GM12801 (cell line): ENCODE results near the gene SLC22A5.

Source experiments
- TF ChIP-seq, protein P1 (sequence below): IDR thresholded peaks from one replicate; pipeline ENCODE4 v1.5.1; 2011; ENCODE audit warnings: control low read depth; ENCODE audit not compliant: insufficient read length; ENCODE audit errors: extremely low read depth

SLC22A5 gene

DNA sequence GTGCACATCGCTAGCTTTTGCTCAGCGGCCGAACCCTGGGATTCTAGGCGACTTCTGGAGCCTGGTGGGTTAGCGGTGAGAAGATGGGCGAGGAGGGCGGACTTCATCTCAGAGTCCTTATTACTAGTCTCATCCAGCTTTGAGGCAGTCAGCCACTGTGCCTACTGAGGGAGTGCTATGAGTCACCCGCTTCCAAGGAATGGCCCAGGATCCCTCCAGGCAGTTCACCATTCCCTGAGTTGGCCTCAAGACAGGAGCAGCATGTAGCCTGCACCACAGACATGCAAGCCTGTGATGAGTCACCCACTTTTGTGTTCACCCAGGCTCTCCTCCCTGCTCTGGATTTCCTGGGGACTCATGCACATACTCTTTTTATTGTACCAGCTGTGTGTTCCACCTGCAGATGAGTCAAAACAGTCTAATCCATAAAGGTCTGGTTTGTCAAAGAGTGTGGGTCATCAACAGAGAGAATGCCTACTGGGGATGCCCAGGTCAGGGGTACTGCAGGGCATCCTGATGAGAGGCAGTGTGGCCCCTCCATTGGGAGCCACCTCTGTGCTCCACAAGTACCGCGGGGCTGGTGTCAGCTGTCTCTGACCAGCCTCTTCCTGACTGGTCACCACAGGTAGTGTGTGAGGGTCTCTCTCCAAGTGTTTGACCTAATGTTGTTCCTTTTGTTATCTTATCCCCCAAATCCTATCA is 20.2 kb downstream of the SLC22A5 start:
- TF ChIP-seq, protein P1, sequence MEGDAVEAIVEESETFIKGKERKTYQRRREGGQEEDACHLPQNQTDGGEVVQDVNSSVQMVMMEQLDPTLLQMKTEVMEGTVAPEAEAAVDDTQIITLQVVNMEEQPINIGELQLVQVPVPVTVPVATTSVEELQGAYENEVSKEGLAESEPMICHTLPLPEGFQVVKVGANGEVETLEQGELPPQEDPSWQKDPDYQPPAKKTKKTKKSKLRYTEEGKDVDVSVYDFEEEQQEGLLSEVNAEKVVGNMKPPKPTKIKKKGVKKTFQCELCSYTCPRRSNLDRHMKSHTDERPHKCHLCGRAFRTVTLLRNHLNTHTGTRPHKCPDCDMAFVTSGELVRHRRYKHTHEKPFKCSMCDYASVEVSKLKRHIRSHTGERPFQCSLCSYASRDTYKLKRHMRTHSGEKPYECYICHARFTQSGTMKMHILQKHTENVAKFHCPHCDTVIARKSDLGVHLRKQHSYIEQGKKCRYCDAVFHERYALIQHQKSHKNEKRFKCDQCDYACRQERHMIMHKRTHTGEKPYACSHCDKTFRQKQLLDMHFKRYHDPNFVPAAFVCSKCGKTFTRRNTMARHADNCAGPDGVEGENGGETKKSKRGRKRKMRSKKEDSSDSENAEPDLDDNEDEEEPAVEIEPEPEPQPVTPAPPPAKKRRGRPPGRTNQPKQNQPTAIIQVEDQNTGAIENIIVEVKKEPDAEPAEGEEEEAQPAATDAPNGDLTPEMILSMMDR, result no peak

DNA sequence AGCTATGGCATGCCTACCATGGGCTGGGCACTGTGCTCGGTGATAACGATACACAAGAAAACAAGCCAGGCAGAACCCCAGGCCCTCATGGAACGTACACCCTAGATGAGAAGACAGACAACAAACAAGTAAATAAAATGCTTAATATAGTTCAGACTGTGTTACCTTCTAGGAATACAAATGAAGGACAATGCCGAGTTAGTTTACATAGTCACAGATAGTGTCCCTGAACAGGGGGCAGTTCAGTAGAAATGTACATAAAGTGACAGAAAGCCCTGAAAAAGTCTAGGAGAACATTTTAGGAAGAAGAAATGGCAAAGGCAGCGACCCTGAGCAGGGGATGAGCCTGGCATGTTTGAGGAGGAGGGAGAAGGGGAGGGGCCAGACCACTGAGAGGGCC is 21.7 kb downstream of the SLC22A5 start:
- TF ChIP-seq, protein P1, result no peak

GRCh38 chr5:132391870-132392269 is 22.4 kb downstream of the SLC22A5 start:
- TF ChIP-seq, protein P1, result no peak

DNA sequence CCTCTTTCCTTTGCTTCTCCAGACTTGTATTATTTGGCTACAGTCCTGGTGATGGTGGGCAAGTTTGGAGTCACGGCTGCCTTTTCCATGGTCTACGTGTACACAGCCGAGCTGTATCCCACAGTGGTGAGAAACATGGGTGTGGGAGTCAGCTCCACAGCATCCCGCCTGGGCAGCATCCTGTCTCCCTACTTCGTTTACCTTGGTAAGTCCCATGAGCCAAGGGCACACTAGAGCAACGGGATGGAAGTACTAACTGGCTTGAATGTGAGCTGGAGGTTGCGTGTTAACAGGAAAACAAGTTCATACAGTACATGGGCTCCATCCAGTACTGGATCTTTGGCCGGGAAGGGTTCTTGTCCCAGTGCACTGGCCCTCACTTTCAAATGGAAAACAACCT is 22.9 kb downstream of the SLC22A5 start:
- TF ChIP-seq, protein P1, result no peak

- TF ChIP-seq, protein P1, result no peak
These were observed 23.7 kb downstream of the SLC22A5 start for GRCh38 chr5:132392978-132393825.

- TF ChIP-seq, protein P1, result no peak
These were observed 25.3 kb downstream of the SLC22A5 start for GRCh38 chr5:132394667-132395259.

DNA sequence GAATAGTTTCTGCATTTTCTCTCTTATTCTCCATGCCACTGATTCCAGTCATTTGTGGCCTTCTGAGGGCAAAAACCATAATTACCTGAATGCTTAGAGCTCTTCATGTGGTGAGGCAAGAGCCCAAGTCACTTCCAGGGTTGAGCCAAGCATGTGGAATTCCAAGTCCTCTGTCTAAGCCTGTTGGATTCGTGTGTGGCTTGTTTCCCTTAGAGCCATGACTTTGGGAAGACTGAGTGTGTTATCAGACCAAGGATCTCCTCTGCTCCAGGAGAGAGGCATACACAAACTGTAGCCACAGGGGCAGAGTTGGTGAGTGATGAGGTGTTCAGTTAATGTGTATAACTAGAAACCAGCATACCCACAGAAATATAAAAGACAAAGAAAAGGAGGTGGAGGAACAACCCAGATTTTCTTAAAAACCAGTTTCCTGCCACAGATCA is 27.1 kb downstream of the SLC22A5 start:
- TF ChIP-seq, protein P1, result no peak
